K562 (cell line): ENCODE measurements around the gene ATXN10. TPM values are rescaled to one million over a fixed set of nuclear protein-coding genes. Genes with fewer than 3 reads are reported as not detected.

Experiments
- DDX20 ChIP-seq: fragments of 450-650 bp; IDR thresholded peaks from 2 replicates; pipeline ENCODE4 v1.6.1; 2016; ENCODE audit warnings: missing genetic modification characterization, low read depth, mild to moderate bottlenecking, missing compliant biosample characterization, moderate library complexity
- DMBX1 ChIP-seq: fragments of 250-450 bp; sonication (Bioruptor Pico); IDR thresholded peaks from 2 replicates; pipeline ENCODE4 v1.8.0; 2022; ENCODE audit warnings: inconsistent platforms, mild to moderate bottlenecking, moderate library complexity, borderline replicate concordance
- GABPB2 ChIP-seq: fragments of 250-450 bp; sonication (Bioruptor Pico); conservative IDR thresholded peaks from 2 replicates; pipeline ENCODE4 v1.5.1; 2021; ENCODE audit warnings: mild to moderate bottlenecking
- MAFF ChIP-seq: IDR thresholded peaks from 2 replicates; pipeline ENCODE4 v1.6.1; 2012; ENCODE audit warnings: low read length, improper control_type of control experiment
- POU5F1 ChIP-seq: fragments of 150-350 bp; IDR thresholded peaks from 2 replicates; pipeline ENCODE4 v1.6.1; 2014; ENCODE audit warnings: borderline replicate concordance, low read length, low read depth, mild to moderate bottlenecking; ENCODE audit not compliant: partially characterized antibody
- RBFOX2 ChIP-seq: fragments of 200-400 bp; formaldehyde crosslinking; IDR thresholded peaks from 2 replicates; pipeline ENCODE4 v1.6.1; 2017; ENCODE audit warnings: low read depth, mild to moderate bottlenecking, low read length, moderate library complexity
- RNF2 ChIP-seq: sonication (generic); IDR thresholded peaks from 2 replicates; pipeline ENCODE4 v1.6.1; 2016
- SMARCA4 ChIP-seq: fragments of 450-650 bp; IDR thresholded peaks from 2 replicates; pipeline ENCODE4 v1.6.1; 2016
- ZC3H4 ChIP-seq: sonication (generic); formaldehyde crosslinking; IDR thresholded peaks from 2 replicates; pipeline ENCODE4 v1.9.0; 2021; ENCODE audit warnings: missing genetic modification reagents, borderline replicate concordance
- ZFP1 ChIP-seq: fragments of 450-650 bp; formaldehyde crosslinking; IDR thresholded peaks from 2 replicates; pipeline ENCODE4 v1.4.0; 2020; ENCODE audit warnings: mild to moderate bottlenecking, mixed read lengths
- polyA plus RNA-seq, 8 experiments: library from polyadenylated mRNA; depleted of rRNA in 4 of 8; stranded (reverse) in 5 of 8; unstranded in 3 of 8; fragments of >200 nt; fragmentation: Nextera tagmentation in 2 of 8; fragmentation: Illumina TruSeq in 1 of 8; extraction: Ambion mirVana in 2 of 8; extraction: Trizol in 1 of 8; gene quantifications; 2 replicates each; pipeline versions ENCODE4 v1.2.1 to v1.2.3, GENCODE V29; 2011 to 2014; ENCODE audit warnings: inconsistent platforms in 1 of 8, missing spikeins in 1 of 8
- total RNA-seq, 7 experiments: library from RNA; depleted of rRNA in 6 of 7; stranded (reverse); fragments of >200 nt in 6 of 7; fragmentation: Illumina TruSeq in 2 of 7; extraction: Trizol in 2 of 7; gene quantifications; 2 replicates each; pipeline versions ENCODE4 v1.2.1 to v1.2.3, GENCODE V29; 2011 to 2021; ENCODE audit warnings: low replicate concordance in 1 of 7
- TF ChIP-seq, protein P1 (sequence below): sonication (generic); formaldehyde crosslinking; IDR thresholded peaks from 2 replicates; pipeline ENCODE4 v1.8.0; 2022; ENCODE audit warnings: missing genetic modification reagents, mild to moderate bottlenecking, moderate library complexity, borderline replicate concordance
- TF ChIP-seq, protein P2 (sequence below), 2 experiments: fragments of 450-650 bp in 1 of 2; sonication (generic) in 1 of 2; formaldehyde crosslinking in 1 of 2; IDR thresholded peaks in 1 of 2; conservative IDR thresholded peaks in 1 of 2; 2 replicates each; pipeline versions ENCODE4 v1.6.1 to v1.8.1; 2016 to 2023; ENCODE audit warnings: mild to moderate bottlenecking in 2 of 2, moderate library complexity in 2 of 2, inconsistent platforms in 1 of 2, missing genetic modification reagents in 1 of 2
- TF ChIP-seq, protein P3 (sequence below): fragments of 450-650 bp; IDR thresholded peaks from 2 replicates; pipeline ENCODE4 v1.6.1; 2016; ENCODE audit warnings: mild to moderate bottlenecking, moderate library complexity

The ATXN10 gene
- total and polyA plus RNA-seq, 9 of the 15 experiments (the other 6 are each of a cell fraction or from before 2014, with no cell fraction given) = 11.5 to 190 (median 33.6) TPM

DNA sequence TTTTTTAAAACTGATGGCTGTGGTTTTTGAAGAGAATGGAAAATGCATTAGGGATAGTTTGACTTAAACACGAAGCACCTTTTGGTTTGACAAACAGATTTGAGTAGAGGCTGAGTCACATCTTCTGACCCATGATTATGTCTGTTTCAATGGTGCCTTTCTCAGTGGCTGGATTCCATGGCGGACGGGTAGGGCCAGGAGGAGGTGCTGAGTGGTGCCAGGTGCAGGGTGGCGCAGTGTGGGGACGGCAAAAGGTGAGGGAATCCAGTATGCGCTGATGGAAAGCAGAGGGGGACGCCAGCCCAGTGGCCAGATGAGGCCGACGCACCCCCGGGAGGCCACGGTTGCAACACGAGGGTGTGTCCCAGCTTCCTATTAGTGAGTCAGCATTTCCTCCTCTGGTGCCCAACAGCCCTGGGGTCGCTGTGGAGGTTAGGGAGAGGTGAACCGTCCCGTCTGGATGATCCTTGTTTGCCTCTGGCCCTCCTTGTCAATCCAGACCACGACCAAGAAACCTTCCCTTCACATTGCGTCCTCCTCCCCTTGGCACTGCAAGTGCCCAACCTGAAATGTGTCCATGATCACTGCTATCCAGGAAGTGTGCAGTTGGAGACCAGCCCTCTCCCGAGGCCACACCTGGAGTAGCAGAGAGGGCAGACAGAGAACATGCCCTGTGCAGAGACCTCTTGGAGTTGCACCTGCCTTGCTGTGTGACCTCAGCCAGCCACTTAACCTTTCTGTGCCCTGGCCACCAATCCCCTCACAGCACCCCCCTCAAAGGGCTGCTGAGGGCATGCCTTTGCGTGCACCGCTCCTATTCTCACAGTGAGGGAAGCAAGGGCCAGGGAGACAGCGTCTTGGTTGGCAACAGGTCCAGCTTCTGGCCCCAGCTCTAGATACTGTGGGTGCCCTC, 32.5 kb upstream of the ATXN10 start (continued):
- TF ChIP-seq ZFP1 (no peak), POU5F1 (no peak), SMARCA4 (peak; percentile 39; the same call in 1 of the 2 replicates), MAFF (peak; percentile 56; the same call in 1 of the 2 replicates), DMBX1 (CRISPR knock-in tag) (0 out of 2 replicates have a peak, but pooled peaks have one; percentile 17), RBFOX2 (0 out of 2 replicates have a peak, but pooled peaks have one; percentile 8), RNF2 (0 out of 2 replicates have a peak, but pooled peaks have one; percentile 34), GABPB2 (CRISPR knock-in tag) (no peak), DDX20 (no peak), ZC3H4 (no peak)
- TF ChIP-seq, protein P1, sequence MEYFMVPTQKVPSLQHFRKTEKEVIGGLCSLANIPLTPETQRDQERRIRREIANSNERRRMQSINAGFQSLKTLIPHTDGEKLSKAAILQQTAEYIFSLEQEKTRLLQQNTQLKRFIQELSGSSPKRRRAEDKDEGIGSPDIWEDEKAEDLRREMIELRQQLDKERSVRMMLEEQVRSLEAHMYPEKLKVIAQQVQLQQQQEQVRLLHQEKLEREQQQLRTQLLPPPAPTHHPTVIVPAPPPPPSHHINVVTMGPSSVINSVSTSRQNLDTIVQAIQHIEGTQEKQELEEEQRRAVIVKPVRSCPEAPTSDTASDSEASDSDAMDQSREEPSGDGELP (CRISPR knock-in tag) = no peak
- TF ChIP-seq, protein P2, sequence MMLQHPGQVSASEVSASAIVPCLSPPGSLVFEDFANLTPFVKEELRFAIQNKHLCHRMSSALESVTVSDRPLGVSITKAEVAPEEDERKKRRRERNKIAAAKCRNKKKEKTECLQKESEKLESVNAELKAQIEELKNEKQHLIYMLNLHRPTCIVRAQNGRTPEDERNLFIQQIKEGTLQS (IDR thresholded peaks at IDR 0.05) = peak; percentile 66
- TF ChIP-seq, protein P2 (CRISPR knock-in tag; conservative IDR thresholded peaks at IDR 0.05) = no peak
- TF ChIP-seq, protein P3, sequence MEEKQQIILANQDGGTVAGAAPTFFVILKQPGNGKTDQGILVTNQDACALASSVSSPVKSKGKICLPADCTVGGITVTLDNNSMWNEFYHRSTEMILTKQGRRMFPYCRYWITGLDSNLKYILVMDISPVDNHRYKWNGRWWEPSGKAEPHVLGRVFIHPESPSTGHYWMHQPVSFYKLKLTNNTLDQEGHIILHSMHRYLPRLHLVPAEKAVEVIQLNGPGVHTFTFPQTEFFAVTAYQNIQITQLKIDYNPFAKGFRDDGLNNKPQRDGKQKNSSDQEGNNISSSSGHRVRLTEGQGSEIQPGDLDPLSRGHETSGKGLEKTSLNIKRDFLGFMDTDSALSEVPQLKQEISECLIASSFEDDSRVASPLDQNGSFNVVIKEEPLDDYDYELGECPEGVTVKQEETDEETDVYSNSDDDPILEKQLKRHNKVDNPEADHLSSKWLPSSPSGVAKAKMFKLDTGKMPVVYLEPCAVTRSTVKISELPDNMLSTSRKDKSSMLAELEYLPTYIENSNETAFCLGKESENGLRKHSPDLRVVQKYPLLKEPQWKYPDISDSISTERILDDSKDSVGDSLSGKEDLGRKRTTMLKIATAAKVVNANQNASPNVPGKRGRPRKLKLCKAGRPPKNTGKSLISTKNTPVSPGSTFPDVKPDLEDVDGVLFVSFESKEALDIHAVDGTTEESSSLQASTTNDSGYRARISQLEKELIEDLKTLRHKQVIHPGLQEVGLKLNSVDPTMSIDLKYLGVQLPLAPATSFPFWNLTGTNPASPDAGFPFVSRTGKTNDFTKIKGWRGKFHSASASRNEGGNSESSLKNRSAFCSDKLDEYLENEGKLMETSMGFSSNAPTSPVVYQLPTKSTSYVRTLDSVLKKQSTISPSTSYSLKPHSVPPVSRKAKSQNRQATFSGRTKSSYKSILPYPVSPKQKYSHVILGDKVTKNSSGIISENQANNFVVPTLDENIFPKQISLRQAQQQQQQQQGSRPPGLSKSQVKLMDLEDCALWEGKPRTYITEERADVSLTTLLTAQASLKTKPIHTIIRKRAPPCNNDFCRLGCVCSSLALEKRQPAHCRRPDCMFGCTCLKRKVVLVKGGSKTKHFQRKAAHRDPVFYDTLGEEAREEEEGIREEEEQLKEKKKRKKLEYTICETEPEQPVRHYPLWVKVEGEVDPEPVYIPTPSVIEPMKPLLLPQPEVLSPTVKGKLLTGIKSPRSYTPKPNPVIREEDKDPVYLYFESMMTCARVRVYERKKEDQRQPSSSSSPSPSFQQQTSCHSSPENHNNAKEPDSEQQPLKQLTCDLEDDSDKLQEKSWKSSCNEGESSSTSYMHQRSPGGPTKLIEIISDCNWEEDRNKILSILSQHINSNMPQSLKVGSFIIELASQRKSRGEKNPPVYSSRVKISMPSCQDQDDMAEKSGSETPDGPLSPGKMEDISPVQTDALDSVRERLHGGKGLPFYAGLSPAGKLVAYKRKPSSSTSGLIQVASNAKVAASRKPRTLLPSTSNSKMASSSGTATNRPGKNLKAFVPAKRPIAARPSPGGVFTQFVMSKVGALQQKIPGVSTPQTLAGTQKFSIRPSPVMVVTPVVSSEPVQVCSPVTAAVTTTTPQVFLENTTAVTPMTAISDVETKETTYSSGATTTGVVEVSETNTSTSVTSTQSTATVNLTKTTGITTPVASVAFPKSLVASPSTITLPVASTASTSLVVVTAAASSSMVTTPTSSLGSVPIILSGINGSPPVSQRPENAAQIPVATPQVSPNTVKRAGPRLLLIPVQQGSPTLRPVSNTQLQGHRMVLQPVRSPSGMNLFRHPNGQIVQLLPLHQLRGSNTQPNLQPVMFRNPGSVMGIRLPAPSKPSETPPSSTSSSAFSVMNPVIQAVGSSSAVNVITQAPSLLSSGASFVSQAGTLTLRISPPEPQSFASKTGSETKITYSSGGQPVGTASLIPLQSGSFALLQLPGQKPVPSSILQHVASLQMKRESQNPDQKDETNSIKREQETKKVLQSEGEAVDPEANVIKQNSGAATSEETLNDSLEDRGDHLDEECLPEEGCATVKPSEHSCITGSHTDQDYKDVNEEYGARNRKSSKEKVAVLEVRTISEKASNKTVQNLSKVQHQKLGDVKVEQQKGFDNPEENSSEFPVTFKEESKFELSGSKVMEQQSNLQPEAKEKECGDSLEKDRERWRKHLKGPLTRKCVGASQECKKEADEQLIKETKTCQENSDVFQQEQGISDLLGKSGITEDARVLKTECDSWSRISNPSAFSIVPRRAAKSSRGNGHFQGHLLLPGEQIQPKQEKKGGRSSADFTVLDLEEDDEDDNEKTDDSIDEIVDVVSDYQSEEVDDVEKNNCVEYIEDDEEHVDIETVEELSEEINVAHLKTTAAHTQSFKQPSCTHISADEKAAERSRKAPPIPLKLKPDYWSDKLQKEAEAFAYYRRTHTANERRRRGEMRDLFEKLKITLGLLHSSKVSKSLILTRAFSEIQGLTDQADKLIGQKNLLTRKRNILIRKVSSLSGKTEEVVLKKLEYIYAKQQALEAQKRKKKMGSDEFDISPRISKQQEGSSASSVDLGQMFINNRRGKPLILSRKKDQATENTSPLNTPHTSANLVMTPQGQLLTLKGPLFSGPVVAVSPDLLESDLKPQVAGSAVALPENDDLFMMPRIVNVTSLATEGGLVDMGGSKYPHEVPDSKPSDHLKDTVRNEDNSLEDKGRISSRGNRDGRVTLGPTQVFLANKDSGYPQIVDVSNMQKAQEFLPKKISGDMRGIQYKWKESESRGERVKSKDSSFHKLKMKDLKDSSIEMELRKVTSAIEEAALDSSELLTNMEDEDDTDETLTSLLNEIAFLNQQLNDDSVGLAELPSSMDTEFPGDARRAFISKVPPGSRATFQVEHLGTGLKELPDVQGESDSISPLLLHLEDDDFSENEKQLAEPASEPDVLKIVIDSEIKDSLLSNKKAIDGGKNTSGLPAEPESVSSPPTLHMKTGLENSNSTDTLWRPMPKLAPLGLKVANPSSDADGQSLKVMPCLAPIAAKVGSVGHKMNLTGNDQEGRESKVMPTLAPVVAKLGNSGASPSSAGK = peak; percentile 86
